NCI-H460 (cell line): Measurements from ENCODE around the gene EXO5. TPM values are rescaled to one million over a fixed set of nuclear protein-coding genes. Genes with fewer than 3 reads are reported as not detected.
"Not testable (repeated sequence)": the region's sequence is repeated elsewhere in the genome, so short reads cannot be mapped to it uniquely, and the experiment has no call there.

Experiments
- DNase-seq: peaks from one replicate; pipeline ENCODE4 v3.0.0-alpha.2; 2016; ENCODE audit warnings: low read depth; ENCODE audit errors: extremely low read depth
- small RNA-seq, 2 experiments: library from RNA; depleted of rRNA; stranded (forward); fragments of <200 nt; gene quantifications; one replicate each; pipeline ENCODE3, GENCODE V24; 2014
- total RNA-seq: library from RNA; depleted of rRNA; stranded (reverse); fragments of >200 nt; shearing (Covaris generic); gene quantifications from 2 replicates; pipeline ENCODE4 v1.2.3, GENCODE V29; 2014; rRNA removed

Gene EXO5
- total RNA-seq, 1 experiment from 2014 or later: 3.9 TPM

DNA sequence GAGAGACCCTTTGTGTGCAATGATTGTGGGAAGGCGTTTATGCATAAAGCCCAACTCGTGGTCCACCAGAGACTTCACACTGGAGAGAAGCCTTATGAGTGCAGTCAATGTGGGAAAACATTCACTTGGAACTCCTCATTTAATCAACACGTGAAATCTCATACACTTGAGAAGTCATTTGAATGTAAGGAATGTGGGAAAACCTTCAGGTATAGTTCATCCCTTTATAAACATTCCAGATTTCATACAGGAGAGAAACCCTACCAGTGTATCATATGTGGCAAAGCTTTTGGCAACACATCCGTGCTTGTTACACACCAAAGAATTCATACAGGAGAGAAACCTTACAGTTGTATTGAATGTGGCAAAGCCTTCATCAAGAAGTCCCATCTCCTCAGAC, 38.4 kb downstream of the EXO5 start:
- DNase-seq: no peak

DNA sequence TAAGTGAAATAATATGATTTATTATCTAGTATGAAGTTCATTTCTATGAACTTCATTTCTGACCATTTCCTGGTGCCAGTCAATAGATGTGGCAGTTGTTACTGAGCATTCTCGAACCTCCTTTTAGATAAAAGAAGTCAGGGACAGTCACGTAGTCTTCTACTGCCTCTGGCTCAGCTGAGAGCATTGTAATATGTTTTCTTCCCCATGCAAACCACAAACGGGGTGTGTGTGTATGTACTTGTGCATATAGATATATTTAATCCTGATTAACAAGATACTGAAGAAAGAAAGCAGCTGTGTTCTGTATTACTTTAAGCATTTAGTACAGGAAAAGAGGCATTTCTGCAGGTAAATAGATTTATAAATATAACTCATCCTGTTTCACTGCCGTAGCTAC, 44.5 kb downstream of the EXO5 start:
- DNase-seq: no peak

DNA sequence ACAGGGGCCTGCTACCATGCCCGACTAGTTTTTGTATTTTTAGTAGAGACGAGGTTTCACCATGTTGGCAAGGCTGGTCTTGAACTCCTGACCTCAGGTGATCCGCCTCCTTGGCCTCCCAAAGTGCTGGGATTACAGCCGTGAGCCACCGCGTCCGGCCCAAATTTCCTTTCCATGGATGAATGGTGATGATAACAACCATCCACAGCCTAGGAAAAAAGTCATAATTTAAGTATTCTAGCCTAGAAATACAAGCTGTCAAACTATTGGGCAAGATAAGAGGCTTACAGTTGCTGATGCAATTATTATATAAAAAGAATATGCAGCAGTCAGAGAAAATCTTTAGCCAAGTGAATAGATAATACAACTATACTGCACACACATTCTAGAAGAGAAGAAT, 46.2 kb downstream of the EXO5 start:
- DNase-seq: not testable (repeated sequence)

DNA sequence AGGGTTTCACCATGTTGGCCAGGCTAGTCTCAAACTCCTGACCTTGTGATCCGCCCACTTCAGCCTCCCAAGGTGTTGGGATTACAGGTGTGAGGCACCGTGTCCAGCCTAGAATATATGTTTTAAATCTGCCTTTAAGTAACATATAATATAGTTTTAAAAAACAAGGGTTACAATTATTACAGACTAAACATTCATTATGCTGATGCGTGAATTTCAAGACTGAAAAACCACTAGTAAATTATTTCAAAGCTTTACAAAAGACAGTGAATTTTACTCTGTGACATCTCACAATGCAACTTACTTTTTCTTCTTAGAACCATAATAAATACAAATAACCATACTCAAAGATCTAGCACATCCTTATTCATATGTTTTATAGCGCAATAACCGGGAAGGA, 47.6 kb downstream of the EXO5 start:
- no peak for DNase-seq

DNA sequence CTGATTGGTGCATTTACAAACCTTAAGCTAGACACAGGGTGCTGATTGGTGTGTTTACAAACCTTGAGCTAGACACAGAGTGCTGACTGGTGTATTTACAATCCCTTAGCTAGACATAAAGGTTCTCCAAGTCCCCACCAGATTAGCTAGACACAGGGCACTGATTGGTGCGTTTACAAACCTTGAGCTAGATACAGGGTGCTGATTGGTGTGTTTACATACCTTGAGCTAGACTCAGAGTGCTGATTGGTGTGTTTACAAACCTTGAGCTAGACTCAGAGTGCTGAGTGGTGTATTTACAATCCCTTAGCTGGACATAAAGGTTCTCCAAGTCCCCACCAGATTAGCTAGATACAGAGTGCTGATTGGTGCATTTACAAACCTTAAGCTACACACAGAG, 49.7 kb downstream of the EXO5 start:
- DNase-seq: not testable (repeated sequence)

DNA sequence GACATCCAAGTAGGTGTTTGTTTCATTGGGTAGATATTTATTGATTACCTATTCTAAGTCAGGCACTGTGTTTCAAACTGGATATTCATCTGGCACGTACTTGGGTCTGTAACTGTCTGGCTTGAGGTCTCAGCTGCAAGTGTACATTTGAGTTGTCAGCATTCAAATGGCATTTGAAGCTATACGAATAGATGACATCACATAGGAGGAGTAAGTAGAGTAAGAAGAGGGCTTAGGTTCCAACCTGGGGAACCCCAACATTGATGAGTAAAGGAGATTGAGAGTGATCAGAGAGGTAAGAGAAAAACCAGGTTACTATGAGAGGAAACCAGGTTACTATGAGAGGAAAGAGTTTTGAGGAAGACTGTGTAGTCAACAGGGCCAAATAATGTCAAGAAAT, 53.6 kb downstream of the EXO5 start:
- no peak for DNase-seq

DNA sequence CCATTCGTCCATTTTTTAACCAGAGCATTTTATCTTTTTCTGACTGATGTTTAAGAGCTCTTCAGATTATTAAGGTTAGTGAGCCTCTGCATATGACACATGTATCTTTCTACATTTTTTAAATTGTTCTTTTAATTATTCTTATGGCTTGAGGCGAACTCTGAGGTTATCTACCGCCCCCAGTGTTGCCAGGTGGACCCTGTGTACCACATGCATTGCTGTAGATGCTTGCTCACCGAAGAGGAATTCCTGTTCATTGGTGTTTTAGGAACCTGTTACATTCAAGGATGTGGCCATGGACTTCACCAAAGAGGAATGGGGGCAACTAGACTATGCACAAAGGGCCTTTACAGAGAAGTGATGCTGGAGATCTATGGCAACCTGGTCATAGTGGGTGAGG, 54.7 kb downstream of the EXO5 start:
- DNase-seq: no peak

DNA sequence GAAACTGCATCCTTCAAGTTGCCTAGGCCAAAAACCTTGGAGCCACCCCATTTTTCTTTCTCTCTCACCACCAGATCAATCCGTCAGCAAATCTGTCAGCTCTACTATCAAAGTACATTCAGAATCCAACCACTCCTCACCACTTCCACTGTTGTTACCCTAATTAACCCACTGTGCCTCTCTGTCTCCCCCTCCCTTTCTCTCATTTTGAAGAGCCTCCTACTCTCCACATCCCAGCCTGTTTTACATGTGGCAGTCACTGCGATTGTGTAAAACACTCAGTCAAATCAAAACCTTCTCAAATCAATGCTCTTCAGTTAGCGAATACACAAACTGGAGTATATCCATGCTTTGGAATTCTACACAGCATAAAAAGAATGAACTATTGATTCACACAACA, 55.9 kb downstream of the EXO5 start:
- no peak for DNase-seq

DNA sequence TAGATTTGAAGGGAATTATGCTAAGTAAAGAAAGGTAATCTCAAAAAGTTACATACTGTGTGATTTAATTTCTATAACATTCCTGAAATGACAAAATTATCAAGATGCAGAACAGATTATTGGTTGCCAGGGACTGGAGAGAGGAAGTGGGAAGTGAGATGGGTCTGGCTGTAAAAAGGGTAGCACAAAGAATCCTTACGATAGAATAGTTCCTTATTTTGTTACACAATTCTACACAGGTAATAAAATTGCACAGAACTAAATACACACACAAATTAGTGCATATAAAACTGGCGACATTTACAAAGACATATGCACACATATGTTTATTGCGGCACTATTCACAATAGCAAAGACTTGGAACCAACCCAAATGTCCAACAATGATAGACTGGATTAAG, 56.3 kb downstream of the EXO5 start:
- no peak for DNase-seq

Small RNAs within 50 kb of the gene (small RNA-seq; reads per million reads assigned to genes)
- 0 reads per million in 2 experiments for gene AL356379.1

Other genes with a start within 250 kb of the EXO5 start
- 0.50 and 0.61 TPM in 2 replicates for gene COL9A2, start 191.5 kb upstream of the EXO5 start, total RNA-seq
- 9.5 and 11.6 TPM in 2 replicates for gene SMAP2, start 135.0 kb upstream of the EXO5 start, total RNA-seq
- 8.9 and 12.2 TPM in 2 replicates for gene ZFP69B, start 58.3 kb upstream of the EXO5 start, total RNA-seq
- gene ZFP69, start 31.5 kb upstream of the EXO5 start, total RNA-seq: 5.1 and 6.0 TPM in 2 replicates
- gene ZNF684, start 22.9 kb downstream of the EXO5 start, total RNA-seq: 3.4 and 4.9 TPM in 2 replicates
- gene RIMS3, start 156.9 kb downstream of the EXO5 start, total RNA-seq: 0.46 and 0.50 TPM in 2 replicates
- 21.5 and 25.4 TPM in 2 replicates for gene NFYC, start 182.9 kb downstream of the EXO5 start, total RNA-seq